GM18508 (cell line): ENCODE data around the gene GALNT14.

ENCODE experiments used
- ATAC-seq: cut with Tn5 transposase; IDR thresholded peaks from one replicate; pipeline ENCODE4 v1.9.1; 2021; ENCODE audit warnings: moderate number of reproducible peaks; ENCODE audit not compliant: insufficient read depth, unreplicated experiment

The GALNT14 gene

DNA sequence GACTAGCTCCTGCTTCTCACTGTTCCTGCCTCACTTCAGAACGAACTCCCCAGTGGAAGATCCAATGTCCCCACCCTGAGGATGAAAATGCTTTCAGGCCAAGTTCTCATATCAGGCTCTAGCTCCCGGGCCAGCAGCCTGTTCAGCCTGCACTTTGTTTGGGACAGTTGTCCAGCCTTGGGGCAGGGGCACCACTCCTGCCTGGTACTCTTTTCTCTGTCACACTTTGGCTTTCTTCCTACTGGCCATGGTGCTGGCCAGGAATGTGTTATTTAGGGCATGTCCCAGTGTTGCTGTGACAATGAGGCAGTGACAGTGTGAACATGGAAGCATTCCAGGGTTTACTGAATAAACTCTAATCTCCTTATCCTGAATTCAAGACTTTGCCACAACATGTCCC lies 154.1 kb downstream of the GALNT14 start:
- no peak for ATAC-seq

DNA sequence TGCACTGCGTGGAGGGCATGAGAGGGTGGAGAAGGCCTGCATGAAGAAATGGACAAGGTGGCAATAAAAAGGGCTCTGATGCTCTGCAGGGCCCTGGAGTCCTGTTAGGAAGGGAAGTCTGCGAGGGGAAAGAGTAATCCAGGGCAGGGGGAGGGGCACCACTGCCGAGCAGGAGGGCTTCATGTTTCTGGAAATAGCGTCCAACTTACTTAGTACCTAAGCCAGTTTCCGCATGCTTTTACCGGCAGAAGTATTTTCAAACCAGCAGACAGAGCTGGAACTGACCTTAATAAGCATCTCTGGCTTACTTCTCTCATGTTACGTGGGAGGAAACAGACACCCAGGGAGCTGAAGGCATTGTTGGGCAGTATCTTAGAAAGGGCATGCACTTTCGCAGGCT lies 156.7 kb downstream of the GALNT14 start:
- no peak for ATAC-seq

DNA sequence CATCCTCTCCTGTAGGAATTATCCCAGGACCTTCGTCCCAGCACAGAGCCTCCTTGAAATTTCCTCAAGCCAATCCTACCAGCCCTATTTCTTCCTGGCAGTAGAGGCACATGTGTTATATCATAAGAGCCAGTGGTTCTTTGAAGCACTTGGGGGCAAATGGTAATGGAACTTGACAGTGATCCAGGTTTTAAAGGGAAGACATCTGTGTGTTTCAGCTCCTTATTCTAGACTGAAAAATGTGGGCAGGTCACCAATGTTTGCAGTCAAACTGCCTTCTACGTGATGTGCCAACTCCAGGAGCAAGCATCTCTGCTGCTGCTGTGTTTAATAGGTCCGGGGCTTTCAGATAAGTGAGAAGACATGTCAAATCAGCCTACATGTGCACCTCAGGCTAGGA lies 157.1 kb downstream of the GALNT14 start:
- ATAC-seq, result no peak

DNA sequence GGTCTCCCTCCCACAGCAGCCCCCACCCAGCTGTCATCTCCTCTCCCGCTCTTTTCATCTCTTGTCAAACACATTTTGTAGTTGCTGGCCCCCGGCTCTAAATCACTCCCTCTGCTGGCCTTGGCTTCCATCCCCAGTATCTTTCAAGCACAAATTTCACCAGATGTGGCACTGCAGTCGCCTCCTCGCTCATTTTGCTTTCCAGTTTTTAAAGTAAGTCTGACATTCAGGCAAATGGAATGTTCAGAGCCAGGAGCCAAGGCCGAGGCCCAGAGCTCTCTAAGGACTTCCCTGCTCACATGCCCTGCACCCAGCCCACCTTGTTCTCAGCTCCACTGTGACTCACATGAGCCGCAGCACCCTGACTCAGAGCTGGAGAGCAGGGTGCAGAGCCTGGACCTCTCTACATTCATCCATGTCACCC lies 158.4 kb downstream of the GALNT14 start:
- no peak for ATAC-seq

DNA sequence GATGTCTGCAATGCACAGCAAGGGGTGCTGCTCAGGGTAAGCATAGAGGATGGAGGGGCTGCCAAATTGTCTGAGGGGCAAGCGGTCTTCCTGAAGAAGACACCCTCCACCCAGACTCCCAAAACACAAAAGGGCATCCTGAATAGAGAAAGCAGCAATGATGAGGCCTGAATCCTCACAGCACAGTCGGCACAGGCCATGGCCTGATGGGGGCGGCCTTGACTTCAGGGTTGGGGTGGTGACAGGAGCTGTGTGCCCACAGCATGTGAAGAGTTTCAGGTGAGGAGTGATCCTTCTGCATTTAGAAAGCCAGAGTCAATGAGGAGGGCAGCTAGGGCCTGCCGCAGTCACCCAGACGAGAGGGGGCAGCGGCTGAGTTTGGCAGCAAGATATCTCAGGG lies 159.4 kb downstream of the GALNT14 start:
- ATAC-seq, result no peak

DNA sequence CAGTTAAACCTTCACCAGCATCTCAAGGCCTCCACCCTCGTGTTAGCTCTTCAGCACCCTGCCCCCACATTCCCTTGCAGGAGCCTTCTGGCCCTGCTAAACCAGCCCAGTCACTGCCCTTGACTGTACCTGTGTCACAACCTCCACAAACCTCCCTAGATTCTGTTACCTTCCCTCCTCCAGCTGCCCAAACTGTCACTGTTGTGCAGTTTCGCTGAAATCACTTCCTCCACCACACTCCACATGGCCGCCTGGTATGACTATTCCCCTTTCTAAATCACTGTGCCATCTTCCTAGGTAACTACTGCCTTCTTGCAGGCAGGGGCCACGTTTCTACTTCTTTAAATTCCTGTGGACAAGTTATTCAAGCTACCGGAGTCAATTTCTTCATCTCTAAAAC lies 160.2 kb downstream of the GALNT14 start:
- ATAC-seq, result no peak

DNA sequence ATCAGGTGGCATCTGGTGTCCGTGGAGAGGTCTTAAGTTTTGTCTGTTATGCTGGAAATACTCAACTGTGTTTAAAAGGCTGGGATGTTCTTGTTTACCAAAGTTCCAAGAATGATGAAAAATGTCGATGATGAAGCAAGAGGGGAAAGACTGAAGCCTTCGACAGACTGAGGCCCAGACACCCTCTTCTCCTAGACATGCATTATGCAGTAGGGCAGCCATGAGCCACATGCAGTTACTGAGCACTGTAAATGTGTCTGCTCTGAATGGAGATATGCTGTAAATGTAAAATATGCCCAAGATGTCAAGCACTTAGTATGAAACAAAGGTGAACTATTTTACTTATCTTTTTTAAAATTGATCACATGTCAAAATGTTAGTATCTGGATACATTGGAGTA lies 163.1 kb downstream of the GALNT14 start:
- no peak for ATAC-seq

DNA sequence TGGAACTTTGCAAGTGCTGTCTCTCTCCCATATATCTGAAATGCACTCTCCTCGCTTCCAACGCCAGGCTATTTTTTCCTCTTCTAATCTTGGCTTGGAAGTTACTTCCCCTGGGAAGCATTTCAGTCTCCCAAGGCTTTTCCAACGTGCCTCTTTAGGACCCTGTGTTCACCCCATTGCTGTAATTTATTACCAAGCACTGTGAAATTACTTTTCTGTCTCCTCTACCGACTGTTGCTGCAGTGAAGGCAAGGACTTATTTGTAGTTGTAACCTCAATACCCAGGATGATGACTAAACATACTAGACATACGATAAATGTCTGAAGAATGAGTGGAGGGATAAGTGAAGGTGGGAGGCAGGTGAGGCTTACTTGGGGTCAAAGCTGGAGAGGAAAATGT lies 163.7 kb downstream of the GALNT14 start:
- no peak for ATAC-seq

DNA sequence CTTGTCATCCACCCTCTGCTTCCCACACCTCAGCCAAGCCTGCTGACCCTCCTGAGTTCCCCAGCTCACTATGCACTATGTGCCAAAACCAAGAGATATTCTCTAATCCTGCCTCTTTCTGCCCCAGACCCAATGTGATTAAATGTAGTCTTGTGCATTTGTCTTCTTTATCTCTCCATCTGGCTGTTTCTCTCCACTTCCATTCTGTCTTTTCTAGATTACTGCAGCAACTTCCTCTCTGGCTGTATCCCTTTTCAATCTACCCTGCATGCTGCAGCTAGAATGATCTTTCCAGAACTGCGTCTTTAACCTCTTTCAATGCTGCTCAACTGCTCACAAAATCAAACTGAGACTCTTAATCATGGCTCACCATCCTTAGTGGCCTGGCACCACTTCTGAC lies 164.1 kb downstream of the GALNT14 start:
- no peak for ATAC-seq

DNA sequence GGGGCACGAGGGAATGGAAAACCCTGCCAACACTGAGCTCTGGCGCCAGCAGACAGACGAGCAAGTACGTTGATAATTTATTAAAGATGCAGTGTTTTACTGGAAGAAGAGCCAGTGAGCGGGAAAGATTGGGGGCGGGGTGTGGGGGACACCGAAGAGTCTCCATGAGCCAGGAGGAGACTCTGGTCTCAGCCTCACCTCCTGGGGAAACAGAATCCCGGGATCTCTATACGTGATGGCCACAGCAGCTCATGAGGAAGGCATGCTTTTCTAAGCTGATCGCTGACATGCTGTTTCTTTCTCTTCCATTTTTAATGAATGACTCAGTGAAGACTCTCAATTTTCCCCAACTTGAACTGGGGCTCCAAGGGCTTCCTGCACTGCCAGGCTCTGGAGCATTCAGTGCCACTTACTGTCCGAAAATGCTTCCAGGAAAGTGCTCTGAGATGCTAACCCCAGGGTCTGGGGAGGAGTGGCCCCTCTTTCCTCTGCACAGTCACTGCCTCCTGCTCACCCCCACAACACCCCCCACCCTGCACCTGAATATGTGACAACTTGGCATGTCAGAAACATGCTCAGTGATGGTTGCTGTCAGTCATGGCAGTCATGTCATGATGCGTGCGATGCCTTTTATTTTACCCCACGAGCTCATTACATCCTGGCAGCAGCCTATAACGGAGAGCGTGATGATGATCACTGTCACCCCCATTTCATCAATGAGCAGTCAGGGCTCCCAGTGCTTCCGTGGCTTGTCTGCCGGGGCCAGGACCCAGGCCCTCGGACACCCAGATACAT lies 166.8 kb downstream of the GALNT14 start:
- ATAC-seq, result no peak

DNA sequence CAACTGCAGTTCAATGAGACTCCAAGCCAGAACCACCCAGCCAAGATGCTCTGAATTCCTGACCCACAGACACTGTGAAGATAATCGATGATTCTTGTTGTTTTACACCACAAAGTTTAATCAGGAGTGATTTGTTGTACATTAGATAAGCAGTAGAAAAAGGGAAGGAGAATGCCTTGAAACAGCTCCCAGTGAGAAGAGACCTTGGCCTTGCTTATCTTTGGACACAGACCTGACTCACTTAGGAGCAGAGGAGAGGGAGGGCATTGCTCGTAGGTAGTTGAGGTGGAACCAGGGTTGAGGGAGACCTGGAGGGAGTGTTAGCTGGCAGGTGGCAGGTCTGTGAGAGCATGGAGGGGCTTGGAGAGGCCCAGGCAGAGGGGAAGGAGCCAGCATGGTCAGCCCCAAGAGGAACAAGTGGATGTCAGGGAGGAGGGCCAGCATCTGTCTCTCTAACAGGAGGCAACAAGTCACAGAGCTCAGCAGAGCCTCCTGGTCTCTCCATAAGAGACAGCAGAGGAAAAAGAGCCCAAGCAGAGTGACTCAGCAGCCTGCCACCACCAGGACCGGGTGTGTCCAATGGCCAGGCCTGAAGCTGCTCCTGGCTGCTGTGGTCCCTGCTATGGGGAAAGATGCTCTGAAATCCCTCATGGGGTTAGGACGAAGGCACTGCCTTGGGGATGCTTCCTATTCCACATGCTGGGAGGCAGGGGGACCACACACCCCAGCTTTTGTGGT lies 169.4 kb downstream of the GALNT14 start:
- ATAC-seq, result no peak

DNA sequence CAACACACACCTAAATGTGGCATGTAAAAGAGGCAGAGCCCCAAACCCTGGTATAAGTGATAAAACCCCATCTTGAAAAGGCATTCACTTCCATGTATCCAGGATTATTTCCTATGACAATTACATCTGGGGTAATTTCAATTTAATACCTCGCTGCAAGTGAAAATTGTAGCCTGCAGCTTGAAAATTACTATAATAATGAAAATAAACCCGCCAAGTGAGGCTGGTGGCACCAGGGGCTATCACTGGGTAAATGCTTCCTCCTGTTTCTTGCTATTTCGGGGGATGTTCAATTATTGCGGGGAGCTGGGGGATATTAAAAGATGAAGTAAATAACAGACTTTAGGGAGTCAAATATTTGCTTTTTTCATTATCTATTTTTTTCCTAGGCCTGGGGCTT lies 171.5 kb downstream of the GALNT14 start:
- ATAC-seq, result no peak

DNA sequence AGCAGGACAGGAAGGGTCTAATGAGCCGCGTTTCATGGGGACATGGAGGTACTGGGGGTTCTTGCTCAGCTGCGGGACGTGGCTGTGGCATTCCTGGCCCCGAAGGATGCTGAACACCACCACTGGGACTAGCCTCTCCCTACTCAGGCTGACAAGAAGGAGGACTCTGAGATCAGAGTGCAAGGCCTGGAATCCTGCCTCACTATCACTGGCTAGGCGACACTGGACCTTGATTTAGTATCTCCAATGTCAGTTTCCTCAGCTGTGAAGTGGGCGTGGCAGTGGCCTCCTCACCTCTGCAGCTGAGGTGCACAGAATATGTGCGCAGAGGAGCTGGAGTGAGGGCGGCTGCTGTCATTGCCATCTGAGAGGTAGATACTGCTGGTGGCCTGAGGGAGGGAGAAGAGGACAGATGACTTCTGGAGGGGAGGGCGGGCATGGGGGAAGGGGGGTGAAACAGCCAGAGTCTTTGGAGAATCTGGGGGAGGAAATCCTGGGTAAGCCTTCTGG lies 173.2 kb downstream of the GALNT14 start:
- no peak for ATAC-seq

DNA sequence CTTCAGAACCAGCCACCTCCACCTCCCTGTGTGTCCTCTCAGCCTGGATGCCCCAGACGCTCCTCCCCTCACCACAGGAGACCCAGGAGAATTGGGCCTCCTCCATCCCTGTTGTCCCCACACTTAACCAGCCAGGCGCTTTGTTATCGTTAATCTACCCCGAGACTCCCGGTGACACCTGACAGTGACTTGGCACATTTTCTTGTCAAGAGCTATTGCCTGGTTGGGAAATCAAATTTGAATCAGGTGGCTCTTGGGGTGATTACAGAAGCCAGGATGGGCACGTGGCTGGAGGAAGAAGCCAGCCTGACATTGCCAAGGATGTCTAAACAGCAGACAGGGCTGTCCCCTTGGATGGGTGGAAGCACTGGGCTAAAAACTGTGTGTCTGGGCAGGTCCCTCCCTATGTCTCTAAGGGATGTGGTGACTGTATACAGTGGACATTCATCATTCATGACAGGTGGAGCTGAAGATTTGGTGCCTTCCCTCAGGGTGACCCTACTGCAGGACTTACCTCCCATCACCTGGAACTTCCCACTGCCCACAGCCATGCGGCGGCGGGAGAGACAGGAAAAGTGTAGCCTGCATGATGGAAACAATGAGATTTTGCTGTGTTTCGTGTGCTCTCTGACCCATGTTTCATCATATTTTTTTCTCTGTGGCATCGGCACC lies 173.8 kb downstream of the GALNT14 start:
- no peak for ATAC-seq

DNA sequence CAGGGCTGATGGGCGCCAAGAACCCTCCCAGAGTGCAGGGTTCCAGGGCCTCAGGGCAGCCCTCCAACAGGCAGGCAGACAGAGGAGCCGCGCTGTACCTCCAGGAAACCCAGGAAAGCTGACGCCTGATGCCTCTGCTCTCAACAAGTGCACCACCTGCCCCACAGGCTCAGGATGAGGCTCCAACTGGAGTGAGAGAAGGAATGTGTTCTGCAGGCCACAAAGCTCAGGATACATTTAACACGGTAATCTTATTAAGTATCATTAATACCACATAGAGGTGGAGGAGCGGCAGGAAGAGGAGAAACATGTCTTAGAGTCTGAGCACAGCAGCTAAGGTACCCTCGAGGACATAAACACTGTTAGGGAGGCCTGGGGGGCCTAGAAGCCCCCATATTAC lies 175.1 kb downstream of the GALNT14 start:
- ATAC-seq, result no peak

DNA sequence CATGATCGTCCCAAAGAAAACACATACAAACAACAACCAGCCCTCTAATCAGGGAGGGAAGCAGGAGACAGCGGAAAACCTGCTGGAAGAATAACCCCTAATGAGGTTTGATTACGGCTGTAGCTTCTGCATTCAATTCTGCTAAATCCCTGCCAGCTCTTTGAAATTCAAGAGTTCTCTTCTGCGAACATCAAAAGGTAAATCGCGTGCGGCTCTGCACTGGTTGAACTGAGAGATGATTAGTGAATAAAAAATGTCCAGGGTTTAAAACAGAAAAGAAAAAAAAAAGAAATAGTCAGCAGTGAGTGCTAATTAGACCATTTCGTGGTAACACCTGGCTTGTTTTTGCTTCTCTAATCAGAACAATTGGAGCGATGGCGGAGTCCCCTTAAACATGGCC lies 178.0 kb downstream of the GALNT14 start:
- no peak for ATAC-seq

DNA sequence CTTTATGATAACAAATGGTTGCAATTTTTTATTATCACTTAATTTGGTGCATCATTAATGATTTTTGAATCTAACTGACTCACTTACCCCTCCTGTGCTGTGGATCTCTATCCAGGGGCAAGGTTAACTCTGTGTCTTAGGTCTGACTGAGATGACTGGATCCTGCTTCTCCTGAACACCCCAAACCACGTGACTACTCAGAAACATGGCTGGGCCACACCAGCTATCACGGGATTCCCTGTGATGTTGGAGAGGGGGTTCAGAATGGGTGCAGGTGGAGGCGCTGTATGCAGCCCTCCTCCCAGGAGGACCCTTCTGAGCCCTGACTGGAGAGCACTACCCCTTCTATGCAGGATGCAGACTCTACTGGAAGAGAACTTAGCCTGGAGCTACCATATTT lies 178.6 kb downstream of the GALNT14 start:
- no peak for ATAC-seq

DNA sequence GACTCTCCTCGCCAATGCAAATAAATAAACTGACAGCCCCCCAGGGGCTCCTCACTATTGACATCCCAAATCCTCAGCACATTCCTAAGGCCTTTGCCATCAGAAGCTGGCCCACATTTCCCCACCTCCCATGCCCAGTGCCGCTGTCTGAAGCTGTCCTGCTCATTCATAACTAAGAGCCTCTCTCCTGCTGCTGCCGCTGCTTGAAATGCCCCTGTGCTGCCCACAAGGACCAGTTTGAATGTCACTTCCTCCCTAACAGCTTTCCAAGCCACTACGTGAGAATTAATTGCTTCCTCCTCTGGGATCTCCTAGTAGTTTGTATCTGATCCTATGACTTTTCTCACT lies 179.3 kb downstream of the GALNT14 start:
- no peak for ATAC-seq

DNA sequence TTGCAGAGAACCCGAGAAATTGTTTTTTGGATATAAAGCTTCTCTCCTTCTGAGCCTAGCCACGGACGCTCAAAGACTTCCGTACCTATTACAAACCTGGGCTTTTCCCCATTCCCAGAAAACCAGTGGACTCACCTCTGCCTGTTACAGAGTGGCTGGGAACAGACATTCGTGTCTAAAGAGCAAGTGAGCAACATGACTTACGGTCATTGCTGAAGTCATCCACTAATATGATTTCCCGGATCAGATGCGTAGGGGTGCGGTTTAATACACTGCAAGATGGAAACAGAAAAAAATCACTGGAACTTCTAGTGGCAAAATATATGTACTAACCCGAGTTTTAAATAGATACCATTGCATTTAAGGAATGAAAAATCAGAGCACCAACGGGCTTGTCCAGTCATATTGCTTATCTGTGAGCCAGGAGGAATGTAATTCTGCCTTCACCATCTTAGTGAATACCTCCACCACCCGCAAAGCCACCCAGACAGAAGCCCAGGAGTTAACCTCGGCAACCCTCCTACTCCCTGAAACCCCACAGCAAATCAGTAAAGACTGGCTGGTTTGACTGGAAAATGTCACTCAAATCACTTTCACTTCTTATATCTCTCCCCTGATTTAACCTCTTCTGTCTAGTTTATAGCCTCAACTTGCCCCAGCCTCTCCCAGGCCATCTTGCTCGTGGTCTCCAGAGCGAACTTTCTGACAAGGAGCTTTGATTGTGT lies 179.9 kb downstream of the GALNT14 start:
- ATAC-seq, result no peak

DNA sequence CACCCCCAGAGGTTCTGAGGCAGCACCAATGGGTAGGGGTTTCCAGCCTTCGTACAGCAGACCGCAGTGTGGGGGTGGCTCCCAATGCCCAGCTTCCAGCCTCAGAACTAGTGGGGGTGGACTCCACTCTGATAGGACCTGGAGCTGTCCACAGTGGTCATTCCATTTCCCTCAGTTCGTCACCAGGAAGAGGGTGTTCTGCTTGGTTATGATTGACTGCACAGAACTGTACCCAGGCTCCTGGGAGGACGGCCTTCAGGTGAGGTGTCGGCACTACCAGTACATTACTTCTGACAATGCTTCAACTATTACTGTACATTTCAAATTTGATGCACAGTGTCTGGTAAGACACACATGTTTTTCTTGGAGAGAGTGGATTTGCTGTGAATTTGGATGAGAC lies 180.6 kb downstream of the GALNT14 start:
- no peak for ATAC-seq

DNA sequence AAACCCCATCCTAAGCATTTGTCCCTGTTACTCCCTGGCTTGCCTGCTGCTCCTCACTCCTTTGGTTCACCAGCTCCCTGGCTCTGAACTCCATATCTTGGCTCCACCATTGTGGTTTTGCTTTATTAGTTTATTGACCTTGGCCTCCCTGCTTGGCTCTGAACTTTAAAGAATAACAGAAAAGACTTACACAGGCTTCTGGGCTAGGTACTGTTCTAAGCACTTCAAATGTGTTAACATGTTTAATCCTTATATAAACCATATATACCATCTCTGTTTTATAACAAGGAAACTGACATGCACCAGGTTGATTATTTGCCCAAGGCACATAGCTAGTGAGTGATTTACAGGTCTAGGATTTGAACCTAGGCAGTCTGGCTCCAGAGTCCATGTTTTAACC lies 181.2 kb downstream of the GALNT14 start:
- ATAC-seq, result no peak
